Gastrocnemius medialis (tissue), 4 donors: ENCODE data around the gene NPAS3. TPM values are rescaled to one million over a fixed set of nuclear protein-coding genes. Genes with fewer than 3 reads are reported as not detected.

ENCODE experiments used
- ATAC-seq, 2 donors: fragments of 150-250 bp; one replicate each; pipeline ENCODE4 v1.9.1; 2016
- DNase-seq, 2 donors: peaks; one replicate each; pipeline ENCODE4 v3.0.0-alpha.2; 2019
- H3K27ac ChIP-seq, 4 donors: fragments of 200-600 bp; sonication (generic); 1 replicate in 1 of 4; 2 replicates in 3 of 4; pipeline ENCODE4 v1.5.1; 2016 to 2018; ENCODE audit warnings: mild to moderate bottlenecking in 2 of 4, moderate library complexity in 1 of 4
- H3K27me3 ChIP-seq, 3 donors: fragments of 200-600 bp; sonication (generic) in 2 of 3; 1 replicate in 1 of 3; 2 replicates in 2 of 3; pipeline versions ENCODE4 v1.5.1 to v1.6.0; 2016 to 2019; ENCODE audit warnings: mild to moderate bottlenecking in 1 of 3, moderate library complexity in 1 of 3
- H3K36me3 ChIP-seq, 2 donors: fragments of 200-600 bp; sonication (generic) in 1 of 2; one replicate each; pipeline ENCODE4 v1.5.1; 2017 to 2018
- H3K4me1 ChIP-seq, 2 donors: fragments of 200-600 bp; sonication (generic) in 1 of 2; one replicate each; pipeline ENCODE4 v1.5.1; 2016 to 2017; ENCODE audit warnings: mild to moderate bottlenecking in 2 of 2
- H3K4me3 ChIP-seq, 4 donors: fragments of 200-600 bp; sonication (generic) in 3 of 4; 1 replicate in 1 of 4; 2 replicates in 3 of 4; pipeline ENCODE4 v1.5.1; 2016 to 2019; ENCODE audit warnings: mild to moderate bottlenecking in 2 of 4
- H3K9me3 ChIP-seq, 3 donors: fragments of 200-600 bp; sonication (generic) in 2 of 3; 1 replicate in 1 of 3; 2 replicates in 2 of 3; pipeline ENCODE4 v1.5.1; 2016 to 2019
- POLR2A ChIP-seq, 2 donors: fragments of 450-650 bp; IDR thresholded peaks; one replicate each; pipeline ENCODE4 v1.6.1; 2017; ENCODE audit warnings: antibody characterized with exemption in 2 of 2, mild to moderate bottlenecking in 2 of 2, moderate library complexity in 2 of 2
- in situ Hi-C, 4 donors: fragments of 200-750 bp; cut with MboI; loops; one replicate each; pipeline versions ENCODE4 v1.15.0 to v1.8.0; 2017; ENCODE audit warnings: low sequenced_read_pairs in 4 of 4
- intact Hi-C: fragments of 100-400 bp; cut with DNase I; formaldehyde crosslinking; loops from one replicate; pipeline ENCODE4 v1.15.1; 2023; ENCODE audit warnings: low total_unique reads
- total RNA-seq, 4 donors: library from RNA; depleted of rRNA; stranded (reverse); fragments of >200 nt; gene quantifications; one replicate each; pipeline versions ENCODE4 v1.1.0 to v1.2.3, GENCODE V29; 2016
- TF ChIP-seq, protein P1 (sequence below), 5 experiments: fragments of 450-650 bp in 3 of 5; fragments of 200-600 bp in 2 of 5; sonication (generic) in 2 of 5; IDR thresholded peaks in 4 of 5; conservative IDR thresholded peaks in 1 of 5; 1 replicate in 4 of 5; 2 replicates in 1 of 5; pipeline ENCODE4 v1.5.1; 2016 to 2019; ENCODE audit warnings: antibody characterized with exemption in 5 of 5, mild to moderate bottlenecking in 3 of 5, moderate library complexity in 3 of 5

The NPAS3 gene
- total RNA-seq, 4 donors from 2014 or later: 0.82 to 1.00 TPM; not detected in 2

- Histone ChIP-seq H3K27me3 (peaks cover 0 to 2% (median 0%) of the 10 kb centered on the region in 3 donors), H3K4me3 (no peak overlapping the region), H3K36me3 (no peaks in the 10 kb centered on the region), H3K9me3 (no peaks in the 10 kb centered on the region), H3K4me1 (no peaks in the 10 kb centered on the region), H3K27ac (no peak overlapping the region)
- DNase-seq (no peak), ATAC-seq (no peak)
- TF ChIP-seq POLR2A (IDR thresholded peaks at IDR 0.05): no peak
- TF ChIP-seq, protein P1, sequence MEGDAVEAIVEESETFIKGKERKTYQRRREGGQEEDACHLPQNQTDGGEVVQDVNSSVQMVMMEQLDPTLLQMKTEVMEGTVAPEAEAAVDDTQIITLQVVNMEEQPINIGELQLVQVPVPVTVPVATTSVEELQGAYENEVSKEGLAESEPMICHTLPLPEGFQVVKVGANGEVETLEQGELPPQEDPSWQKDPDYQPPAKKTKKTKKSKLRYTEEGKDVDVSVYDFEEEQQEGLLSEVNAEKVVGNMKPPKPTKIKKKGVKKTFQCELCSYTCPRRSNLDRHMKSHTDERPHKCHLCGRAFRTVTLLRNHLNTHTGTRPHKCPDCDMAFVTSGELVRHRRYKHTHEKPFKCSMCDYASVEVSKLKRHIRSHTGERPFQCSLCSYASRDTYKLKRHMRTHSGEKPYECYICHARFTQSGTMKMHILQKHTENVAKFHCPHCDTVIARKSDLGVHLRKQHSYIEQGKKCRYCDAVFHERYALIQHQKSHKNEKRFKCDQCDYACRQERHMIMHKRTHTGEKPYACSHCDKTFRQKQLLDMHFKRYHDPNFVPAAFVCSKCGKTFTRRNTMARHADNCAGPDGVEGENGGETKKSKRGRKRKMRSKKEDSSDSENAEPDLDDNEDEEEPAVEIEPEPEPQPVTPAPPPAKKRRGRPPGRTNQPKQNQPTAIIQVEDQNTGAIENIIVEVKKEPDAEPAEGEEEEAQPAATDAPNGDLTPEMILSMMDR (IDR thresholded peaks at IDR 0.05 in 4 of 5, conservative IDR thresholded peaks at IDR 0.05 in 1 of 5): no peak
- intact Hi-C loops: no loop called here
- in situ Hi-C loops: no loop called here
These were observed 819.9 kb downstream of the NPAS3 start for GRCh38 chr14:33758547-33758946.

DNA sequence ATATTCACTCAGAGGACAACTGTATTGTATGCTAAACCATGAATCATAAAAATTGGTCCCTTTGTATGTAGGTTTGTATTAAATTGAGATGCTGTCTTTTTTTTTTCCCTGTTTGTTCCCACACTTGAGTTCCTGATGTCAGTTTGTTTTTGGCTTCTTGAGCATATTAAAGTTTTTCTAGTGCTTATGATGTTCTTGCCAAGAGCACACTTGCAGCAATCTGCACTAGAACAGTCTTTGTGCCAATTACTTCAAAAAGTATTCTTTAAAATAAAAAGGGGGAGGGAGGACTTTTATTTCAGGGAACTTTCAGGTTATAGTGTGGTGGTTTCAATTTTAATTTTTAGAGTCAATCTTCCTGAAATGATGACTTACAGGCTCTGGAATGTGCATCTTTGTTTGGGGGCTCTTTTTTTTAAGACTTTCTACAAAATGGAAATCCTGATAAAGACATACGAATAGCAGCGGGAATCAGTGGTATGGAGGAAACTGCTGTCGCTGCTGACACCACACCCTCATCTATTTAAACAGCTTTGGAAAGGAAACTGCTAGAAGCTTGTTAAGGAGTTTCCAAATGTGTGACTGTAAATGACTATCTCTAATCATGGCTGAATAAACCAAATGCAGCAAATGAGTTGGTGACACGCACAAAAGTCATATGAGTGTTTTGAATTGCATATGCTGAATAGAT, 823.6 kb downstream of the NPAS3 start:
- in situ Hi-C loops (no loop called here), intact Hi-C loops (no loop called here)
- Histone ChIP-seq H3K4me3 (no peak overlapping the region), H3K27me3 (peaks cover 0 to 2% (median 0%) of the 10 kb centered on the region in 3 donors), H3K36me3 (no peaks in the 10 kb centered on the region), H3K4me1 (no peaks in the 10 kb centered on the region), H3K9me3 (no peaks in the 10 kb centered on the region), H3K27ac (no peak overlapping the region)
- TF ChIP-seq, protein P1 (IDR thresholded peaks at IDR 0.05 in 4 of 5, conservative IDR thresholded peaks at IDR 0.05 in 1 of 5): no peak
- no peak for TF ChIP-seq POLR2A (IDR thresholded peaks at IDR 0.05)
- DNase-seq (no peak), ATAC-seq (no peak)

GRCh38 chr14:33764876-33765650, 826.4 kb downstream of the NPAS3 start:
- Histone ChIP-seq H3K9me3 (no peaks in the 10 kb centered on the region), H3K27ac (no peak overlapping the region), H3K4me1 (no peaks in the 10 kb centered on the region), H3K36me3 (no peaks in the 10 kb centered on the region), H3K27me3 (peaks cover 0 to 2% (median 0%) of the 10 kb centered on the region in 3 donors), H3K4me3 (no peak overlapping the region)
- no peak for TF ChIP-seq POLR2A (IDR thresholded peaks at IDR 0.05)
- TF ChIP-seq, protein P1 (IDR thresholded peaks at IDR 0.05 in 4 of 5, conservative IDR thresholded peaks at IDR 0.05 in 1 of 5): no peak
- ATAC-seq (no peak), DNase-seq (no peak)
- in situ Hi-C loops (no loop called here), intact Hi-C loops (no loop called here)

GRCh38 chr14:33767586-33768457, 829.1 kb downstream of the NPAS3 start:
- DNase-seq (no peak), ATAC-seq (no peak)
- TF ChIP-seq, protein P1 (IDR thresholded peaks at IDR 0.05 in 4 of 5, conservative IDR thresholded peaks at IDR 0.05 in 1 of 5): no peak
- TF ChIP-seq POLR2A (IDR thresholded peaks at IDR 0.05): no peak
- Histone ChIP-seq H3K27ac (no peak overlapping the region), H3K4me1 (no peaks in the 10 kb centered on the region), H3K9me3 (no peaks in the 10 kb centered on the region), H3K4me3 (no peak overlapping the region), H3K27me3 (no peaks in the 10 kb centered on the region), H3K36me3 (no peaks in the 10 kb centered on the region)
- in situ Hi-C loops (no loop called here), intact Hi-C loops (no loop called here)
